Fibroblast of lung (primary cell): Measurements from ENCODE around the gene SLMAP. TPM values are rescaled to one million over a fixed set of nuclear protein-coding genes. Genes with fewer than 3 reads are reported as not detected.

ENCODE experiments used
- DNase-seq, 2 donors: peaks; one replicate each; pipeline versions ENCODE4 v3.0.0 to v3.0.0-alpha.2; 2010; ENCODE audit warnings: low read depth in 2 of 2
- H2AFZ ChIP-seq: 2 replicates; pipeline ENCODE4 v1.5.1; 2012; ENCODE audit warnings: low read length, control low read depth, inconsistent platforms
- H3K27ac ChIP-seq: 2 replicates; pipeline ENCODE4 v1.5.1; 2011; ENCODE audit warnings: low read length, control low read depth; ENCODE audit not compliant: insufficient read depth
- H3K27me3 ChIP-seq: 2 replicates; pipeline ENCODE4 v1.5.1; 2011; ENCODE audit warnings: mild to moderate bottlenecking, low read length; ENCODE audit not compliant: control insufficient read depth, insufficient read depth
- H3K36me3 ChIP-seq: 2 replicates; pipeline ENCODE4 v1.5.1; 2011; ENCODE audit warnings: low read length; ENCODE audit not compliant: control insufficient read depth, insufficient read depth
- H3K4me1 ChIP-seq: 2 replicates; pipeline ENCODE4 v1.5.1; 2011; ENCODE audit warnings: low read length; ENCODE audit not compliant: control insufficient read depth, insufficient read depth; ENCODE audit errors: extremely low read depth
- H3K4me2 ChIP-seq: 2 replicates; pipeline ENCODE4 v1.5.1; 2011; ENCODE audit warnings: low read length, control low read depth; ENCODE audit not compliant: insufficient read depth; ENCODE audit errors: extremely low read depth
- H3K4me3 ChIP-seq, 4 experiments: fragments of 200-600 bp in 1 of 4; sonication (generic) in 1 of 4; replicated peaks in 1 of 4; 2 replicates each; pipeline ENCODE4 v1.5.1; 2011 to 2016; ENCODE audit warnings: low read length in 4 of 4, low read depth in 3 of 4, mild to moderate bottlenecking in 3 of 4, control low read depth in 2 of 4, inconsistent platforms in 1 of 4, mixed read lengths in 1 of 4; ENCODE audit not compliant: insufficient read depth in 1 of 4; ENCODE audit errors: control extremely low read depth in 1 of 4
- H3K79me2 ChIP-seq: 2 replicates; pipeline ENCODE4 v1.5.1; 2012; ENCODE audit warnings: mild to moderate bottlenecking, low read length, inconsistent platforms; ENCODE audit not compliant: control insufficient read depth, insufficient read depth
- H3K9ac ChIP-seq: 2 replicates; pipeline ENCODE4 v1.5.1; 2011; ENCODE audit warnings: mild to moderate bottlenecking, low read length, control low read depth; ENCODE audit not compliant: insufficient read depth
- H3K9me3 ChIP-seq: 2 replicates; pipeline ENCODE4 v1.5.1; 2012; ENCODE audit warnings: low read depth, low read length; ENCODE audit not compliant: control insufficient read depth, insufficient read depth
- H4K20me1 ChIP-seq: 2 replicates; pipeline ENCODE4 v1.5.1; 2011; ENCODE audit warnings: low read length; ENCODE audit not compliant: control insufficient read depth, insufficient read depth; ENCODE audit errors: extremely low read depth
- CTCF ChIP-seq, 2 donors: IDR thresholded peaks in 1 of 2; conservative IDR thresholded peaks in 1 of 2; 1 replicate in 1 of 2; 2 replicates in 1 of 2; pipeline ENCODE4 v1.5.1; 2011 to 2012; ENCODE audit warnings: low read length in 2 of 2, control low read depth in 1 of 2, inconsistent platforms in 1 of 2, low read depth in 1 of 2, mild to moderate bottlenecking in 1 of 2
- EZH2 ChIP-seq: IDR thresholded peaks from 2 replicates; pipeline ENCODE4 v1.5.1; 2012; ENCODE audit warnings: low read length, control low read depth, mild to moderate bottlenecking; ENCODE audit errors: missing control alignments
- polyA plus RNA-seq, 2 donors: library from polyadenylated mRNA; depleted of rRNA in 1 of 2; stranded (reverse) in 1 of 2; unstranded in 1 of 2; fragments of >200 nt; gene quantifications; 2 replicates each; pipeline ENCODE4 v1.2.1, GENCODE V29; 2011 to 2012; ENCODE audit warnings: missing spikeins in 1 of 2
- total RNA-seq: library from RNA; depleted of rRNA; stranded (reverse); fragments of >200 nt; gene quantifications from 2 replicates; pipeline ENCODE4 v1.2.1, GENCODE V29; 2014

SLMAP gene
- total and polyA plus RNA-seq, 2 donors (not counting 1 experiment from before 2014, with no cell fraction given), result 35.3 to 55.5 TPM

DNA sequence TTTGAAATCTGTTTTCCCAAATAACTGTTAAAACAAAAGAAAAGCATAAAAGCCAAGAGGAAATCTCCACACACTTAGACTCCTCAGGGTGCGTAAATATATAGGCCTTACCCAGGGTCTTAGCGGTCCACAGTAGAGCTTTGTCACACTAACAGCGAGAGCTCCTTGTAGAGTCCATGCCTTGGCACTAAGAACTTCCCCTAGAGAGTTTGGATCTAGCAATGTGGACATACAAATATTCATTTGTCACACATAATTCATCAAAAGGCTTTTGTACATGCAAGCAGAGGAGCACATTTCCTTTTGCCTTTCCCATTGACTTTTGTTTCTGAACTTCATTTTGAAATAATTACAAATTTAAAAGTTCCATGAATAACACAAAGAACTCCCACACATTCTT, 11.0 kb upstream of the SLMAP start:
- no peak for DNase-seq
- no peak overlapping the region for H3K9ac ChIP-seq
- H3K9me3 ChIP-seq, result no peaks in the 10 kb centered on the region
- H3K27ac ChIP-seq, result no peak overlapping the region
- H3K4me3 ChIP-seq, result no peak overlapping the region
- TF ChIP-seq CTCF (conservative IDR thresholded peaks at IDR 0.05 in 1 of 2, IDR thresholded peaks at IDR 0.05 in 1 of 2; ENCODE audit: low read depth in 1 of 2, low read length in 2 of 2) (no peak), EZH2 (no peak)
- no peaks in the 10 kb centered on the region for H3K27me3 ChIP-seq
- H2AFZ ChIP-seq, result no peak overlapping the region
- no peaks in the 10 kb centered on the region for H3K4me1 ChIP-seq
- H3K79me2 ChIP-seq, result no peaks in the 10 kb centered on the region
- H4K20me1 ChIP-seq, result no peaks in the 10 kb centered on the region
- H3K4me2 ChIP-seq, result no peak overlapping the region
- no peaks in the 10 kb centered on the region for H3K36me3 ChIP-seq

DNA sequence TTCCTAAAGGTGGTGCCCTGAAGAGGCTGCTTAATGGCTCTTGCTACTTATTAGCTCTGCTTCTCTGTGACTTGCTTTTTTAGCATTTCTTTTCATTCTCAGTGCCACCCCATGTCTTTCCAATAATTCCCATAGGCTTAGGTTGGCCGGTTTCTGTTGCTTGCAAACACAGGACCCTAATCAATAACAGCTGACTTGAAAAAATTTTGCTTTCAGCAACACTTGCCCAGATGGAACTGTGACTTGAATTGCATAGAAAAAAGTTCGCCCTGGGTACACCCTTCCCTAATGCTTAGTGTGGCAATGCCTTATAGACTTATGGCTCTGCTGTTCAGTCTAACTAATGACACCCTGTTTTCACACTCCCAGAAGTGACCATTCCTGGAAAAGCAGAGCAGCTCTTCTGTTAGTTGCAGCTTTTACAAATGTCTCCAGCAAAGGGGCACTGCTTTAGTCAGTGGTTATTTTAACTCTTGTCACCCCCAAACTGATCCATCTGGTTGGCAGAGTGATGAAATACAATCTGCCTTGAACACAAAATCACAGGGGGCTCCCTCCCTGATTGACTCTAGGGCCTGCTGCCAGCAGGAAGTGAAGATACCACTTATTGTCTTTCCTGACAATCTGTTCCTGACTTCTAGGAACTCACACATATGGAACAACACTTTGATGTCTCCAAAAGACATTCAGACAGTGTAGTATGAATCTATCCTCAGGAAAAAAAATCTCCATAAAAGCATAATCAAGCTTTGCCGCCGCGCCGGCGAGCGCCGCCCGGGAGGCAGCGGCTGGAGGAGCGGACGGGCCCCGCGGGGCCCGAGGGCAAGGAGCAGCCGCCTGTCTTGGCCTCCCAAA, 9.7 kb upstream of the SLMAP start:
- DNase-seq, result no peak
- Histone ChIP-seq H3K79me2 (no peaks in the 10 kb centered on the region), H3K4me1 (no peaks in the 10 kb centered on the region), H3K27ac (no peak overlapping the region), H3K9me3 (no peaks in the 10 kb centered on the region), H3K36me3 (no peaks in the 10 kb centered on the region), H4K20me1 (no peaks in the 10 kb centered on the region), H3K4me2 (no peak overlapping the region), H3K9ac (no peak overlapping the region), H3K27me3 (no peaks in the 10 kb centered on the region), H2AFZ (no peak overlapping the region), H3K4me3 (no peak overlapping the region)
- TF ChIP-seq EZH2, result no peak
- TF ChIP-seq CTCF (conservative IDR thresholded peaks at IDR 0.05 in 1 of 2, IDR thresholded peaks at IDR 0.05 in 1 of 2; ENCODE audit: low read depth in 1 of 2, low read length in 2 of 2), result no peak

DNA sequence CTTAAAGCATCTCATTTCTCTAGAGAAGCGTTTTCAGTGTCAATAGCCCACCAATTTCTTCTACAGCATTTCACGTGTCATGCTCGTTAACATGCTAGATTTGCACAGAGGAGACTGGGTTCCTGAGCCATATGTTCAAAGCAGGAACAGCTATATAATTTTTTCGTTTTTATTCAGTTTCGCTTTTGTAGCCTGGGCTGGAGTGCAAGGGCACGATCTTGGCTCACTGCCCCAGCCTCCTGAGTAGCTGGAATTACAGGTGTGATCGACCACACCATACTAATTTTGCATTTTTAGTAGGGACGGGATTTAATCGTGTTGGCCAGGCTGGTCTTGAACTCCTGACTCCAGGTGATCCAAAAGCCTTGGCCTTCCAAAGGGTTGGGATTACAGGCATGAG, 6.6 kb upstream of the SLMAP start:
- H3K4me3 ChIP-seq, result no peak overlapping the region
- no peak for DNase-seq
- H3K79me2 ChIP-seq, result no peaks in the 10 kb centered on the region
- no peaks in the 10 kb centered on the region for H4K20me1 ChIP-seq
- H2AFZ ChIP-seq, result no peak overlapping the region
- H3K27me3 ChIP-seq, result no peaks in the 10 kb centered on the region
- no peak overlapping the region for H3K27ac ChIP-seq
- H3K9ac ChIP-seq, result no peak overlapping the region
- TF ChIP-seq CTCF (conservative IDR thresholded peaks at IDR 0.05 in 1 of 2, IDR thresholded peaks at IDR 0.05 in 1 of 2; ENCODE audit: low read depth in 1 of 2, low read length in 2 of 2) (no peak), EZH2 (no peak)
- no peaks in the 10 kb centered on the region for H3K36me3 ChIP-seq
- no peaks in the 10 kb centered on the region for H3K4me1 ChIP-seq
- no peaks in the 10 kb centered on the region for H3K9me3 ChIP-seq
- no peak overlapping the region for H3K4me2 ChIP-seq
